Occipital lobe (tissue), 2 donors: ENCODE results near the gene GRHL3. TPM values are rescaled to one million over a fixed set of nuclear protein-coding genes. Genes with fewer than 3 reads are reported as not detected.

Experiments
- DNase-seq: peaks from one replicate; lab custom pipeline; 2025; lab: John Stamatoyannopoulos, UW
- total RNA-seq: library from RNA; depleted of rRNA; stranded (reverse); fragments of >200 nt; gene quantifications from one replicate; pipeline ENCODE4 v1.2.3, GENCODE V29; 2014

Gene GRHL3
- total RNA-seq, 1 donor from 2014 or later, result not detected

GRCh38 chr1:24373044-24373443 lies 53.9 kb downstream of the GRHL3 start:
- DNase-seq, result no peak

DNA sequence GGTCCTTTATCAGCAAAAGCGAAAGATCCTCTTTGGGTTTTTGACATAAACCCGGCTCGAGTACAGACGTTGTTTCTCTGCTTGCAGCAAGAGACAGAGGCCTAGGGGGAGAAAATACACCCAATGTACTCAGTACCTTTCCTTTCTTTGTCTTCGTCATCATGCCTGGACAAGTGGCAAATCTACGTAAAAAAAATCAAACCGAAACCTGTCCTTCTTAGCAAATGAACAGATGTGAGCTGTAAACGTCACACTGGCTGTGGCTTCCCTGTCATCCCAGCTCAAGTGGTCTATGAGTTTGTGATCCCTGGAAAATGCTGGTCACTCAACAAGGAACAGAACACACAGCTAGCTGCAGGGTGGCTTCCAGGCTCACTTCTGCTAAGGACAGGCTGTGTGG lies 54.6 kb downstream of the GRHL3 start:
- no peak for DNase-seq

DNA sequence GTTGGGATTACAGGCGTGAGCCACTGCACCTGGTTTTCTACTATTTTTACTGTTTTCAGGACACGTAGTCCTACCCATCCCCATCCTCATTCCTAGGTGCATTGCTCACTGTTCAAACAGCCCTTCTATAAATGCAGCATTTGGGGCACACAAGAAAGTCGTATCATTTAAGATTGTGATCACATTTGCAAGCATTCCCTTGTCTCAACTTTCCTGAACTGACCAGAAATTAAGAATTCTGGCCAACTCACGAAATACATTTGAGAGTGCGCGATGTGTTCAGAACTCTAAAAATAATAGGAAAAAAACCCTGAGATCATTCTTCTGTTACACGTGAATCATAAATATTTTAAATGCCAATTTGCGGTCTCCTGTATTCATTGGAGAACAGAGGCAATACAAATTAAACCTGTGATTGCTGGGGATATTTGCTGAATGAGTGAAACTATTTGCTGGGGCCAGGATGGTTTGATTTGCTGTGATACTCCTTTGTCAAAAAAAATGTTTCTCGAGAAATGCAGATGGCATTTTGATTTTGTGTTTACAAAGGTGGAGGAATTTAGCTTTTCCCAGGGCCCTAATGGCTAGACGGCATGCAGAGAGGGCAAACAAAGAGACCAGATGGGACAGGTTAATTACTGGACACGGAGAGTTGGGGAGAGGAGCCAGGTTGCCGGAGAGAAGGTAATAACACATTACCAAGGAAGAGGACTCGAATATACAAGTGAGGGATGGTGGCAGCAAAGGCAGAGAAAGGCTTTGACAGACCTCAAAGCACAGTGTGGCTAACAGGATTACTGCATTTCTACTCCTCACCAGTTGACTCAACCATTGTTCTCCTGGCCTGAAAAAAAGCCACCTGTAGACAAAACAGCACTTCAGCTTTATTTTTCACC lies 56.0 kb downstream of the GRHL3 start:
- DNase-seq, result no peak

DNA sequence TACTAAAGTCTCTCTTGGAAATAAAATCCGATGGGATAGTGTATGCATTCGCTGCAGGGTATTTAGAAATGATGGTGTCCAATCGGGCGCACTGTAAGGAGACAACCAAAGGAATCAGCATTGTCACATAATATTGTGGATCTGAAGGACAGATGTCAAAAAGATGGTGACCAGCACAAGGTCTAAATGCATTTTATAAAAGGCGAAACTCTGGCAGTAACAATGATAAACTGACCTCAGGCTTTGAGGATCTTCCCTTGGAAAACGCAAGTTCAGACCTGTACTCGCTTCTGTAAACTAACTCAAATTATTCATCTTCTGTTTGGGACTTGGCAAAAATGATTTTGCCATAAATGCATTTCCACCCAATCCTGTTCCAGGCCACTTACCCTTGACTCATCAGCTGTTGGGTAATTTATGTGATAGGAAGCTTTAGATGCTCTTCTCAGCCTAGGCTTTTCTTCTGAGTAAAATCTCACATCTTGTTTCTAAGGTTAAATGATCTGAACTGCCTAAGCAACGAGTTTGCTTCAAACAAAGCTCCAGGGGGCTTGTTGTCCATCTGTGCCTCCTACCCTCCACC lies 60.7 kb downstream of the GRHL3 start:
- DNase-seq, result no peak

GRCh38 chr1:24380508-24380907 lies 61.4 kb downstream of the GRHL3 start:
- DNase-seq, result no peak

DNA sequence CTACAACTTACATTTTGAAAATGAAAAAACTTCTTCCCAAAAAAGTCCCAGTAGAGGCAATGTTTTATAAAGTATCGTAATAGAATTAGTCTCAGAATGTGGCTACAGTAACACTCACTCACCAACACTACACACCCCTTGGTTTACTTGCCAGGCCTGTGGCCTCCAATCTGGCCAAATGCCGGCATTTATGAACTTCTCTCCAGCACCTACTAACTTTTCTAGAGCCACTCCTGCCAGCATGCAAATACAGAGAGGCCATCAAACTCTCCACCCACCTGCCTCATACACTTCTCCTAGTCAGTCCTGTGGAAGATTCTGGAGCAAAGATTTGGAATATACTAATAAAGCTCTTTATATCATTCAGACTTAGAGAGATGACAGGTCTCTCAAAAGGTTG lies 62.1 kb downstream of the GRHL3 start:
- DNase-seq, result no peak

GRCh38 chr1:24382165-24382577 lies 63.0 kb downstream of the GRHL3 start:
- DNase-seq, result no peak

- DNase-seq, result no peak
These were observed 64.3 kb downstream of the GRHL3 start for GRCh38 chr1:24383381-24383940.

- no peak for DNase-seq
These were observed 65.3 kb downstream of the GRHL3 start for GRCh38 chr1:24384251-24385090.

- DNase-seq, result no peak
These were observed 66.2 kb downstream of the GRHL3 start for GRCh38 chr1:24385160-24385940.

DNA sequence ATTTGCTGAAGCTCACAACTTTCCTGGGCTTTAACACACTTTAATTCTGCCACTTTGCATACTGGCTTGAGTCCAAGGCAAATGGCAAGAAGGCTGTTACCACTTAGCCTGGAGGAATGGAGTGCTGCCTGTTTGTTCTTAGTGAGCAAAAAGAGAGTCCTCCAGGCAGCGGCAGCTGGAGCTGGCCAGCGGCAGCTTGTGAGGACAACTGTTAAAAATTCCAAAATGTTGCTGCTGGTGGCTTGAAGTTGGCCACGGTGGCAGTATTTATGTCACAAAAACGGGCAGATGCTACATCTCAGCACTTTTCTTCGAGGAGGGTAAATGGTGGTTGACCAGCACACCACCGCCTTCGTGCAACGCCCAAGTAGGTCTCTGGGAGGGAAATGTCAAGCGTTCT lies 67.1 kb downstream of the GRHL3 start:
- no peak for DNase-seq

GRCh38 chr1:24386931-24387330 lies 67.8 kb downstream of the GRHL3 start:
- DNase-seq, result no peak

- DNase-seq, result no peak
These were observed 68.5 kb downstream of the GRHL3 start for GRCh38 chr1:24387636-24388175.

DNA sequence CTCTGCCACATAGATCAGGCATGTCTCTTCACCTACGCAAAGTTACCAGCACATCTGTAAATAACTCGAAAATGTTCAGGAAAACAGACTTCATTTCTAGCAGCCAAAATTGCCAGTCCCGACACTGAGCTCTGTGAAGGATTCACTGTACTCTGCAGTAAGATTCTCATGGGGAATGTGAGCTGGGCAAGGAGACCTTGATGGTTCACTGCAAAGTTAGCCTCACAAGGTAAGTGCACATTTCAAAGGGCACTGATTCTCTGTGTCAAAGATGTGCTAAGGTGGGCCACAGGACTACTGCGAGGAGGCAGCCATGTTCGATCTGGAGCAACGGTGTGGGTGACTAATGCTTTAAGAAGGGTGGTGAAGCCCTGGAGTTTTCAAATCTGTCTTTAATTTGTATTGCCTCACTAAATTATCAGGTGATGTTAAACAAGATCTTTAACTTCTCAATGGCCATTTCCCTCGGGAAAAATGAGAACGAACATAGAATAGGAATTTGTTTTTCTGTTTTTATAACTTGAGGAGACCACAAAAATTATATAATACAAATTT lies 69.3 kb downstream of the GRHL3 start:
- DNase-seq, result no peak

- DNase-seq, result no peak
These were observed 70.1 kb downstream of the GRHL3 start for GRCh38 chr1:24389231-24389678.

- peak; percentile 64 for DNase-seq
These were observed 72.0 kb downstream of the GRHL3 start for GRCh38 chr1:24390924-24391782.

DNA sequence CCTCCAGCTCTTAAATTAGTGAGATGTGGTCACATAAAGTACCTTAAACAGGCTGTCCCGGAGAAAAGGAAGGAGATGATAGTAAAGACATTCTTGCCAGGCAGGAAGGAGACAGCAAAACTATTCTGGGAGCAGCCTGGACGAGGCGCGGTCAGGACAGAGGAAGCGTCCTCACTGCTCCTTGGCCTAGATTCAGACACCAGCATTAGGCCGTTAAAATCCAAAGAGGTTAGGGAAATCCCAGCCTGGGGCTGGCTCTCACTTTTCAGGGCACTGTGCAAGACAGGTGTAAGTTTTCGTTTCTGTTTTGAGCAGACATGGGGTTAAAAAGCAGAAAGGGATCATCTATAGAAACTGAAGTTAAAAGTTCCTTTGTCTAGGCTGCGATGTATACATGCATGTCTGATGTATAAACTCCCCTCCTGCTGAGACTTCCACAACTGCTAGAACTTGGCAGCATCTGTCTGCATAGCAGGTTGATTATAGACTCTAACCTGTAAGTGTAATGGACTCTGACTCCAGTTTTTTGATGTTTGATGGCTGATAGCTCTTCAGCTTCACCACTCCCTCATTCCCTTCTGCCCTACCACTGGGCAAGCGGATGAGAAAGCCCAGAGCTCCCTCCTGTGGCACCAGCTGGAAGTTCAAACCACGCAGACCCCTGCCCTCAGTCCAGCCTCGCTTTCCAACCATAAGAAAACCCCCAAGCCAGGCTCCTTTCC lies 72.9 kb downstream of the GRHL3 start:
- DNase-seq, result no peak

DNA sequence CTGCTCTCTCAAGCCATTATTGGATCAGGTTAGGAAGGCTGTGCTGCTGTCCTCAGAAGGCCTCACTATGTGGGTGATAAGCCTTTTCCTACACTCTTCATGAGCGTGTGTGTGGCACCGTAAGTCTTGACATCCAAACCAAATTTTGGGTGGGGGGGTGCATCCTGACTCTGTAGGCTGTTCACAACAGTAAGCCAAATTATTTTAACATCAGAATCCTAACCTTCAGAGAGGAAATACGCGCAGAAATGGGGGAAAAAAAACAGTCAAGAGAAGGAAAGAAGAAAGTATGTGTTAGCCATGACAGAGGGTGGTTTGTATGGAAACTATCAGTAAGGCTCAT lies 73.4 kb downstream of the GRHL3 start:
- no peak for DNase-seq
